ELF-1 (cell line): ENCODE data around the gene STRAP.

ENCODE experiments used
- DNase-seq: peaks from one replicate; pipeline ENCODE4 v3.0.0-alpha.2; 2016; ENCODE audit warnings: low read depth, low spot score

STRAP gene, protein sequence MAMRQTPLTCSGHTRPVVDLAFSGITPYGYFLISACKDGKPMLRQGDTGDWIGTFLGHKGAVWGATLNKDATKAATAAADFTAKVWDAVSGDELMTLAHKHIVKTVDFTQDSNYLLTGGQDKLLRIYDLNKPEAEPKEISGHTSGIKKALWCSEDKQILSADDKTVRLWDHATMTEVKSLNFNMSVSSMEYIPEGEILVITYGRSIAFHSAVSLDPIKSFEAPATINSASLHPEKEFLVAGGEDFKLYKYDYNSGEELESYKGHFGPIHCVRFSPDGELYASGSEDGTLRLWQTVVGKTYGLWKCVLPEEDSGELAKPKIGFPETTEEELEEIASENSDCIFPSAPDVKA

DNA sequence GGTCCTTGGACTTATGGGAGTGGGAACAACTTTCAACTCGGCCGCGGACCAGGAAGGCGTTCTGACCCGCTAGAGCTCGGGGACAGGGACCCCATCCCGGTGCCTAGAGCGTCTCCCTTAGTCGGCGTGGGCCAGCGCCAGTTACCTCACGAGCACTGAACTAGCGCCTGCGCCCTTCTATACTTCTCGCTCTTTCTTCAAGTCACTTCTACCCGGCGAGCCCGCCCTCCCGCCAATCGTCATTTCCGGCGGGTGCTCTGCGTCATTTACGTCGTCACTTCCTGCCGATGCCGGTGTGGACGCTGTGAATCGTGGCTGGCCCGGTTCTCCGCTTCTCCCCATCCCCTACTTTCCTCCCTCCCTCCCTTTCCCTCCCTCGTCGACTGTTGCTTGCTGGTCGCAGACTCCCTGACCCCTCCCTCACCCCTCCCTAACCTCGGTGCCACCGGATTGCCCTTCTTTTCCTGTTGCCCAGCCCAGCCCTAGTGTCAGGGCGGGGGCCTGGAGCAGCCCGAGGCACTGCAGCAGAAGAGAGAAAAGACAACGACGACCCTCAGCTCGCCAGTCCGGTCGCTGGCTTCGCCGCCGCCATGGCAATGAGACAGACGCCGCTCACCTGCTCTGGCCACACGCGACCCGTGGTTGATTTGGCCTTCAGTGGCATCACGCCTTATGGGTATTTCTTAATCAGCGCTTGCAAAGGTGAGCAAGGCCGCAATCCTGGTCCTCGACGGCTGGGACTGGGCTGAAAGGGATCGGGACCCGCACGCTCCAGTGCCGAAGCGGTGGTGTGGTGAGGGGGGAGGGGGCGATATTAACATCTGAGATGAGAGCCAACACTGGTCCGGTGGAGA is at the start of gene STRAP:
Gene STRAP, plus strand, starts transcription at position 270 of the 854 bp plus-strand sequence. Its CDS starts 321 bp downstream, at position 591.
- DNase-seq: peak; percentile 99

DNA sequence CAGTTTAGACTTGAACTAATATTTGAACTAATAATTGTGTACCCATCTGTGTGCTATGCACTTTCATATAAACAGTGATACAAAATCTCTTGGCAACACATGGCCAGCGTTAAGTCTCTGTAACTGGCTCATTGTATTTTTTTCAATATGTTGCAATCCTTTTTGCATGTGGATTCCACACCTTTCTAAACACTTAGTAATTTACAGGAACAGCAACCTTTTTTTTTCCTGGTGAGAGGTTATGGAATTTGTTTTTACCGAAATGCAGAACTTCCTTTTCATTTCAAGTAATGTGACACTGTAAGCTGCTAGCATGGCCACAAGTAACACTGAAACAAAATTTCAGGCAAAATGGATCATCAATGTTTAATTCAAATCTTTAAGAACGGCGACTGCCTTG is 47.6 kb upstream of the STRAP start:
- DNase-seq: no peak

DNA sequence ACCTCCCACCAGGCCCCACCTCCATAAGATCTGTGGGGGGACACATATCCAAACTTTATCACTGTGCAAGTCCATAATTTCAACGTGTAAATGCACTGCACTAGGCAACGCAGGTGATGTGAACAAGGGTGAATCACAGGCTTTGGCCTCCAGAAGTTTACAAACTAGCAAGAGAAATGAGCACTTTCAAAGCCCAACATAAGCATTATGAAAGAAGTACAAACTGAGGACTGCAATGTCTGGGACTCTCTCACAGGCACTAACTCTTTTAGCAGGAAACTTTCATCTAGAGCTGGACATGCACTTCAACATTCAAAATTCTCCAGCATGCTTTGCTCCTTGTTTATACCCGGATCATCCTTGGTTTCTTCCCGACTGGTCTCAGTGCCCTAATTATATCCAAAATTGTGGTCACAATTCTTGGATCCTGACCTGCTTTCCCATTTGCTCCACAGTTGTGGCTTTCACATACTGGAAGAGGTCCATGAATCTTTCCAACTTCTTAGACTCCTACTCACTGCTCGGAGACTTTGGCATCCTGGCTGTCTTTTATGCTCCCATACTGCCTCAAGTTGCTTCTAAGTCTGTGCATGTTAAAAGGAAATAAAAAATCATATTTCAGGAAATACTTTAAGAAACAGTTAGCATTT is 44.9 kb upstream of the STRAP start:
- DNase-seq: no peak

DNA sequence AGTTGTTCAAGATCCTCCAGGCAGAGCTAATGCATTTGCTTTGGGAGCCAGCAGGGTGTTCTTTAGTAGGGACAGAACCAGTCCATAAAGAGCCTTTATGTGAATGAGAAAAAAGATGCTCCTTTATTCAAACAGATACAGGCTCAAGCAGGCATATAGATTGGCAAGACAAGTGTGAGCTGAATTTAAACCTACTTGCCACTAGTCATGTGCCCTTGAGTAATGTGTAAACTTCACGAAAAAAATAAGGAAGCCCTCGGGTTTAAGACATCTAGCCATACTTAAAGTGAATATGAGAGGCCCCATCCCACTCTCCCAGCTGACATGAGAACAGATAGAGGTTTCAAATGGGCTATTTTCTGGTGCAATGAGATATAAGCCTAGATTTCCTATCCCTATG is 43.1 kb upstream of the STRAP start:
- DNase-seq: no peak

DNA sequence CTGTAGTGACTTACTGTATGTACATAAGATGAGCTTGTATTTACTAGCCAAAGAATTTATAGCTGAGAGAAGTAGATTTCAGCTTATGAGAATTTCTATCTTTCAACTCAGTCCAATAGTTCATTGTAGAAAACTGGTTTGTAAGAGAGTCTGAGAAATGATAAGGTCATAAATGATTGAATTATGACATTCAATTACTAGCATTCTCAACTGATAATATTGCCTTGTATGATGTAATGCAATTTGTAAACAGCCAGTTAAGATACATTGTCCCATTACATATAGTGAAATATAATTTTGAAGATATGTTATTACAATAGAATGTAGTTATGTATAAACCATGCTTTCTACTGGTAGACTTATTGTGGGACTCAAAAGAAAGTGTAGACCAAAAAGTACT is 42.5 kb upstream of the STRAP start:
- no peak for DNase-seq

DNA sequence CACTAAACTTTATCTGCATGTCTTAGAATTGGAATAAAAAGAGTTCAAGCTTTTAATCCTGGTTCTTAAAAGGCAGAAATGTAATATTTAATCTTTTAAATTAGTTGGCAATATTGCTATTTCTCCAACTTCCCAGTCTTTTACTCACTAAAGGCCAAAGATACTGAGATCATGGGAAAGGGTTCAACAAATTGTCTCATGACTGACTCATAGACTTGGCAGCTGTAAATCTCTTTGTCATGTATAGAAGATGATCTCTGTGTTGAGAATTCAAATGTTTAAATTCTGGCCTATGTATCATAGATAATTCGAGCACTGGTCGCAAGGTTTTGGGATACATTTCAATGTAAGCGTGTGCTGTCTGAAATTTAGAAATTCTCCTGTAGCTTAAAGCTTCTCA is 40.1 kb upstream of the STRAP start:
- no peak for DNase-seq

DNA sequence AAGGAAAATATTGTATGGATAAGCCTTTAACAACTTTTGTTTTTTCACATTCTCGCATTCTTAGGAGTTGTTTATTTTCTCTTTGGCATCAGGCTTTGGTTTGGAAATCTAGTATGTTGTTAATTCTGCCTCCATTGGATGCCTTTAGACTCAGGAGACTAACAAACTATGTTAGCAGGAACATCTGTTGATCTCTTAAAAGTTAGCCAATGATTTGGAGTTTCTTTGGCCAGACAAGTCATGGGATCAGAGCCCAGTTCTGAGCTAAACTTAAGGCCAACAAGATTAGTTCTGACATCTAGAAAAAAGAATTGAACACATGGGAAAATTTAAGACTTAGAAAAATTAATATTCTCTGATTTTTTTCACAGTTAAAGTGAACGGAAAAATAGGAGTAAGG is 35.3 kb upstream of the STRAP start:
- DNase-seq: no peak

DNA sequence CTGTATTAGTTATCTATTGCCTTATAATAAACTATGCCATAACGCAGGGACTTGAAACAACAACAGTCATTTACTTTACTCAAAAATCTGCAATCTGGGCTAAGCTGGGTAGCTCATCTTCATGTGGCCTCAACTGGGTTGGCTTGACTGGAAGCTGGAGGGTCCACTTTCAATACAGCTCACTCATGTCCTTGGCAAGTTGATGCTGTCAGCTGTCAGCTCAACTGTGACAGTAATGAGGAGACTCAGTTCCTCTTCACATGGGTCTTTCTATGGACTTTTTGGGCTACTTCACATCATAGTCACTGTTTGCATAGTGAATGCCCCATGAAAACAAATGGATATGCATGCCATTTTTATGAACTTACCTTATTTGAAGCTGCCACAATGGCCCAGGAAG is 33.6 kb upstream of the STRAP start:
- DNase-seq: no peak

DNA sequence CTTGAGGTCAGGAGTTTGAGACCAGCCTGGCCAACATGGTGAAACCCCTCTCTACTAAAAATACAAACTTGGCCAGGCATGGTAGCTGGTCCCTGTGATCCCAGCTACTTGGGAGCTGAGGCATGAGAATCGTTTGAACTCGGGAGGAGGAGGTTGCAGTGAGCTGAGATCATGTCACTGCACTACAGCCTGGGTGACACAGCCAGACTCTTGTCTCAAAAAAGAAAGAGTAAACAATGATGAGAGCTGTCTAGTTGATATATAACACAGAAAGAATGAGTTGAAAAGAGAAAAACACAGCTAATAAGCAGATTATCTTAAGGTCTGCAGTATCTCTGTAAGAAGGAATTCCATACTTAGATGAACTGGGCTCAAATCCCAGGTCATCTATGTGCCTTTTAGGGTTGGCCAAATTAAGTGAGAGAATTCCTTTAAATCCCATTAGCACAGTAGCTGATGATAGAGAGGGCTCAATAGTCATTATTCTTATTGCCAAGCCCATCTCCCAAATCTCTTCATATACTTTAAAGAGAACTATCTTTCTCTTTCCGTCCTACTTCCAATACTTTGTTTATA is 31.1 kb upstream of the STRAP start:
- DNase-seq: no peak

DNA sequence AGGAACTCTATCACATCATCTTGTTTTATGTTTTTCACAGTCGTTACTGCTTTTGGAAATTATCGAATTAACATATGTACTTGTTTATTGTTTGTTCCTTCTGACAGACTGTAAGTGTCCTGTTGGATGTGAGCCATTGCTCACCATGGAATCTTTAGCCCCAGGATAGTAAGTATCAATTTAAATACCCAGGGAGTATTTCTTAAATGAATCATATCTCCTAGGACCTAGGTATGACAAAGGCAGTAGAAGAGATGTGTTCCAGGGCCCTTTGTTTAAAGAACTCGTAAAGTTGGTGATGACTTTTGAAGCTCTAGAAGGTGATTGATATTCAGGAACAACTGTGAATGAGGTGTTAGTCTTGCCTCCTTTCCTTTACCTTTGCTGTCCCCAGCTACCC is 30.3 kb upstream of the STRAP start:
- no peak for DNase-seq

DNA sequence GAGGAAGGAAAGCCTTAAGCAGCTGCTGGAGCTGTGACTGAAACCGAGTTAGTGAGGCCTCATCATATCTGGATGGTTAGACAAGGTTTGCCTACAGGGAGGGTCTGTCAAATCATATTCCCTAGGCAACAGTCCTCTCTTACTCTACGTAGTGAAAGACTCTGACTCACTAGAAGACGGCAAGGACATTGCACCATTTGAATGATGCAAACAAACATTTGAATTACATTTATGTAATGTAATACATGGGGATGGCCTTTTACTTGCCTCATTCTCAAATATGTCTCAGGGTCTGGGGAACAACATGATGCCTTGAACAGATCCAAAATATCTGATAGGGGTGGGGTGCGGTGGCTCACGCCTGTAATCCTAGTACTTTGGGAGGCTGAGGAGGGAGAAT is 29.8 kb upstream of the STRAP start:
- no peak for DNase-seq

DNA sequence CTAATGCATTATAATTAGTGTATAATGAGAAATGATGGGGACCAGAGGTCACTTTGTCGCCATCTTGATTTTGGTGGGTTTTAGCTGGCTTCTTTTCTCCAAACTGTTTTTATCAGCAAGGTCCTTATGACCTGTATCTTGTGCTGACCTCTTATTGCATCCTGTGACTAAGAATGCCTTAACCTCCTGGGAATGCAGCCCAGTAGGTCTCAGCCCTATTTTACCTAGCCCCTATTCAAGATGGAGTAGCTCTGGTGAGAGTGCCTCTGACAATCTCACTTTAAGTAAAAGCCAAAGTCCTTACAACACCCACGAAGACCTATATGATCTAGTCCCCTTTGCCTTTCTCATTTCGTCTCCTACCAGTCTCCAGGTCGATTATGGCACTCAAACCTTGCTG is 28.3 kb upstream of the STRAP start:
- no peak for DNase-seq

DNA sequence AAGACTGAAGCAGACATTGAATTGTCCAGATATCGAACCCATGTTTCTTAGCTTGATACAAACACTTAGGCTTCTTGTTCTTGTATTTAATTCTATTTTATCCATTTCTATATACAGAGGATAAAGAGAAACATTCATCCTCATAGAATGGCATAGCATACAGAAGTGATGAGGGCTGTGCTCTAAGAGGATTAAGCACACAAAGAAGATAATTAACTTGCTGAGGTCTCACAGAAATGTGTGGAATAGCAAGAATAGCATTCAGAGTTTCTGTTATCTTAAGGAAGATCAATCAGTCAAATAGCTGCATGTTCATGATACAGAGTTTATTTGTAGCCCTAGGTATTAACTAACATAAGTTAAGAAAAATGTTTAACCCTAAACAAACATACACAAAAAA is 27.3 kb upstream of the STRAP start:
- no peak for DNase-seq

DNA sequence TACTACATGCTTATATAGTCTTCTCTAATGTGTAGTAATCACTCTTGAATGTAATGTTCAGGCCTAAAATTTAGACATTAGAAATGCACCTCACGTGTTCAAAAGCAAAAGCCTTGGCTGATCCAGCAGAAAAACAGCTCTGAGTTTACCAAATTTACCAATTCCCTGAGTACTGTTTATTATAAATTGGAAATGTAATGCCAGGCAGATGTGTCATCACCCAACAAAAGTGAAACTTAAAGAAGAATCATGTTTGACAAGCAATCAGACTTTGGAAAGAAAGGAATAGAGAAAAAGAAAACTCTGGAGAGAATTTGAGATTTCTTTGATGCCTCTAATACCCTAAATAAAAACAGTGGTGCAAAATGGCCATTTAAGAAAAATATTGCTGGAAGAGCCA is 26.5 kb upstream of the STRAP start:
- no peak for DNase-seq

DNA sequence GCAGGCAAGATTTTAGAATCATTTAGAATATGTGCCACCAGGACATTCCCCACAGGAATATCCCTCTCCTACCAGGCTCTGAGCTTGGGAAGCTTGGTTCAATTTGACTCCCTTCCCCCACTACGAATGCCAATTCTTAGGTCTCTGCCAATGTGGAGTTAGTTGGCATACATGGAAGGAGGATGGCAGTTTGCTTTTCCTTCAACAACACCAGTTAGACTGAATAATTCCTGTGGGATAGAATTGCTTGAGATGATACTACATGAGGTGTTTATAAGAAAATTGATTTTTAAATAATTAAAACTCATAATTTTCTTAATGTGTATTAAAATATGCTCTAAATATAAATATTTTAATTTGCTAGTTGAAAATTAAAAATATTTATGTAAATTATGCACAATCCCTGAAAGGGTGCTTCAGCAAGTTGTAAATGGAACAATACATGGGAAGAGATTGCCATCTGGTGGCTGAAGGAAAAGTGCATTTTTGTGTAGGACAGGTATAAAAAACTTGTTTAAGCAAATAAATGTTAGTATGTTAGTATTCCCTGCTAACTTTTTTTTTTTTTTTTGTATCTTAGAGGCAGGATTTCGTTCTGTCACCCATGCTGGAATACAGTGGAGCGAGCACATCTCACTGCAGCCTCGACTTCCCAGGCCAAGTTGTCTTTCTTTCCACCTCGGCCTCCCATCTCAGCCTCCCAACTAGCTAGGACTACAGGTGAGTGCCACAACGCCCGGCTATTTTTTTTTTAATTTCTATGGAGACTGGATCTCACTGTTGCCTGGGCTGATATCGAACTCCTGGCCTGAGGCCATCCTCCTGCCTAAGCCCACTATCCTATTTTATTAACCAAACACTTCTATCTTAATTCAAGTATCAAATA is 25.8 kb upstream of the STRAP start:
- DNase-seq: peak; percentile 12

DNA sequence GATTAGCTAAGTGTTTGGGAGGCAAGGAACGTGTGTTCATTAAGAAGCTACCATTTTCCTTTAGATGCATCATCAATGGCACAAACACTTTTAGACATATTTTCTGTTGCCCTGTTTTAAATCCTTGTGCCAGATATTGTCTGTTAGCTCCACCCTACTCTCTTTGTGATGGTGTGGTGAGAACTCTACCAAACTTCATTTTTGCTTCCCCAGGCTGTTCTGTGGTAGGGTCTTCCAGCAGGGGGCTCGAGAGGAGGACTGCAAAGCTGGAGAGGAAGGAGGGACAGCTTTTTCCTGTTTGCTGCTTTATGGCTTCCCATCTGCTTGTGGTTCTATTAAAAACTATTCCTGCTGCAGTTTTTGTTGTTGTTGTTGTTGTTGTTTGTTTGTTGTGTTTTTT is 23.8 kb upstream of the STRAP start:
- DNase-seq: peak; percentile 10

DNA sequence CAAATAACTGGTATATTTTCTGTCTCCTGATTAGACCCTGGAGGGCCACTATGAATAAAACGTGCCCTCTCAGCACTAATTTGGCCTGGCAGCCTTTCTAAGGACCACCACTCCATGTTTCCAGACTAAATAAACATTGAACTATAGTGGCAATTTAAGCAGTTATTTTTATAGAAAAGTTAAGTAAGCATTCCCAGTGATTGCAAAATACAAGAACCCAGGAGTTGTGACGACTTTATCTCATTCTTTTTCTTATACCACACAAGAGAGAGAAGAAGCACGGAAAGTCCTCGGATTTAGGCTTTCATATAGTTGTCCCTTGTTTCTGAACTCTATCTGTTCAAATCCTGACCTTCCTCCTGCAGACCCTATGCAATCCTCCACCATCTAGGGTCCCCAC is 23.1 kb upstream of the STRAP start:
- DNase-seq: no peak

DNA sequence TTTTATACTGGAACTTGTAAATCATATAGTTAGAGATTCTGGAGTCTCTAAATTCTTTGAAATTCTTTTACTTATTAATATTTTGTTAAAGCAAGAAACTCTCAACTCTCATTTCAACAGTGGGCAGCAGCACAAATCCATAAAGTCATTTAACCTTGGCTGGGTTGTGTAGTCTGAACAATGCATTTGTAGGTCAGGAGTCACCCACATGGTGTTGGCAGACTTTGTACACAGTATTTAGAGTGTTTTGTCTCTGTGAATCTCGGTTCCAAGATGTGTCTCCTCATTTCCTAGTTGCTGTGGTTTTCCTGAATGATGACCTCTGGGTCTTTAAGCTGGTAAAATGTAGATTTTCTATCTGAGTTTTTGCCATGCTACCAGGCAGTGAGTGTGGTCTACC is 20.8 kb upstream of the STRAP start:
- DNase-seq: no peak

DNA sequence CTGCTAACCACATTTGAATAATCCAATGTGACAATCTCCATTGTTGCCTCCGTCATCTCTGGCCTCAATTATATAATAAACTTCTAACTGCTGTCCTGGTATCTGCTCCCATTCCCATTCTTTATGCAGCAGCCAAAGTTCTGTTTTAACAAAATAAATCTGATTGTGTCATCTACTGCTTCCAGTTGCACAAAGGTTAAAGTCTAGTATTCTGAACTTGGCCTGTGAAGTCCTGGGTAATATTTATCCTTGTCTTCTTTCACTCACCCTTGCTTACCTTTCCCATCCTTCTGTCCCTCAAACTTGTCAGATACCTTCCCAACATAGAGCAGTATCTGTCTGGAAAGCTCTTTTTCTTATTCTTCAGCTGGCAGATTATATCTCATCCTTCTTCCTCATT is 19.3 kb upstream of the STRAP start:
- DNase-seq: no peak

DNA sequence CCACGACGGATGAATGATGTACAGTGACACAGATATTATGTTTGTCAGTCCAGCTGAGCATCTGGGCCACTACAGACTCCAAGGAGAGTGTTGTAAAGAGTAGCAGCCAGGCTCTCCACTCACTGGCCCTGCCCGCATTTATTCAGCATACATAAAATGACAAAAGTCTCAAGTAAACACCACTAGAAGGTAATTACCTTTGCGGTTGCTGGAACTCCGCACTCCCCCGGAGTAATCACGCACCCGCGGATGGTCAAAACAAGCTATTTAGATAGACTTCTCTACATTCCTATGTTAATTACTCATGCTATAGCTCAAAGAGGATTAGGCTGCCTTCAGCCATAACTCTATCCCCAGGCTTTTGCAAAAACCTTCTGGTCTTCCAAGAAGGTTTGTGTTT is 18.8 kb upstream of the STRAP start:
- DNase-seq: peak; percentile 40

DNA sequence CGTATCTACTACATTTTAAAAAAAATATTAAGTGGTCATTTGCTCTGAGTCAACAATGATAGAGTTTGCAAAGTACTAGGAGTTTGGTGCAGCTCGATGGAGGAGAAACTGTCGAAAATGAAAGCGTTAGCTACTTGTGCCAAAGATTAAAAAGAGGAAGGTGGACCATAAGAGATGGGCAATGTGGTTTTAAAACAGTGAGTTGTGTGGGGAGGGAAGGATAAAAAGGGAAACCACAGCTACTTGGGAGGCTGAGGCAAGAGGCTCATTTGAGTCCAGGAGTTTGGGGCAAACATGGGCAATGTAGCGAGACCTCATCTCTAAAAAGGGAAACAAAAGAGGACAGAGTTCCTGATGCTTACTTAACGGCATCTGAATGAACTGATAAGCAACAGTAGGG is 18.2 kb upstream of the STRAP start:
- DNase-seq: no peak
